K562 (cell line): Measurements from ENCODE around the gene PDE9A.

Experiments used
- ARID2 ChIP-seq: fragments of 450-650 bp; IDR thresholded peaks from 2 replicates; pipeline ENCODE4 v1.6.1; 2017; ENCODE audit warnings: antibody characterized with exemption, mild to moderate bottlenecking
- JUND ChIP-seq, 2 experiments: IDR thresholded peaks; 2 replicates in 1 of 2; 3 replicates in 1 of 2; pipeline ENCODE4 v1.6.1; 2011; ENCODE audit warnings: borderline replicate concordance in 2 of 2, low read depth in 2 of 2, low read length in 2 of 2, improper control_type of control experiment in 1 of 2, missing biosample characterization in 1 of 2, missing genetic modification characterization in 1 of 2, missing genetic modification reagents in 1 of 2
- MCM3 ChIP-seq: fragments of 450-650 bp; IDR thresholded peaks from 2 replicates; pipeline ENCODE4 v1.6.1; 2016
- POLR2AphosphoS5 ChIP-seq: IDR thresholded peaks from 2 replicates; pipeline ENCODE4 v1.6.1; 2011; ENCODE audit warnings: mild to moderate bottlenecking, low read depth, low read length, moderate library complexity; ENCODE audit not compliant: control insufficient read depth, insufficient read depth
- REST ChIP-seq, 2 experiments: fragments of 450-650 bp; formaldehyde crosslinking in 1 of 2; IDR thresholded peaks; 2 replicates each; pipeline versions ENCODE4 v1.4.0 to v1.6.1; 2014 to 2020; ENCODE audit warnings: mild to moderate bottlenecking in 2 of 2, borderline replicate concordance in 1 of 2, low read depth in 1 of 2
- SP1 ChIP-seq: sonication (generic); formaldehyde crosslinking; IDR thresholded peaks from 2 replicates; pipeline ENCODE4 v1.8.1; 2022; ENCODE audit warnings: mild to moderate bottlenecking, missing genetic modification reagents
- ZC3H4 ChIP-seq: sonication (generic); formaldehyde crosslinking; IDR thresholded peaks from 2 replicates; pipeline ENCODE4 v1.9.0; 2021; ENCODE audit warnings: missing genetic modification reagents, borderline replicate concordance

GRCh38 chr21:42806509-42807140, 153.2 kb downstream of the PDE9A start:
- TF ChIP-seq REST (IDR thresholded peaks at IDR 0.05; ENCODE audit: borderline replicate concordance) = no peak
- TF ChIP-seq REST (CRISPR knock-in tag; IDR thresholded peaks at IDR 0.05; ENCODE audit: low read depth) = no peak
- TF ChIP-seq JUND (IDR thresholded peaks at IDR 0.05; ENCODE audit: borderline replicate concordance, low read depth, low read length) = no peak
- TF ChIP-seq JUND (tag; IDR thresholded peaks at IDR 0.05; ENCODE audit: borderline replicate concordance, low read depth, low read length) = no peak
- no peak for TF ChIP-seq MCM3
- TF ChIP-seq SP1 (CRISPR knock-in tag) = no peak
- TF ChIP-seq ARID2 = no peak
- TF ChIP-seq ZC3H4 (CRISPR knock-in tag) = no peak
- no peak for TF ChIP-seq POLR2AphosphoS5
